HG03432 (cell line): Measurements from ENCODE around the gene SYCP2L.
"Not testable (repeated sequence)": the region's sequence is repeated elsewhere in the genome, so short reads cannot be mapped to it uniquely, and the experiment has no call there.

ENCODE experiments used
- ATAC-seq: cut with Tn5 transposase; IDR thresholded peaks from one replicate; pipeline ENCODE4 v1.9.1; 2021; ENCODE audit warnings: mild to moderate bottlenecking, moderate library complexity; ENCODE audit not compliant: unreplicated experiment

Gene SYCP2L

DNA sequence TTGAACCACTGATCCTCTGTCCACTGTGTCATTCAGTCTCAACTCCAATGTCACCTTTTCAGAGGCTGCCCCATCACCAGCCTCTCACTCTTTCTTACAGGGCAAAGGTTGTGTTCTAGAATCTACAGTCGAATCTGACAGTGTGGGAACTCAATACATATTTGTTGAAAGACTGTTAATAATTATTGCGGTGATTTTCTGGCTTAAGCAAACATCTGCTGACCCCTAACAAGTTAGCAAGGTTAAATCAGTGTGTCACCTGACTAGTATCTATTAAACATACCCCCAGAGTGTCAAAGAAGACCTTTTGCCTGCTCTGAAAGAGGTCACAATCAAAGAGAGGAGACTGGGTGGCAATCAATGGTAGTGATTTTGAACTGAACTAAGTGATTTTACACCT, 115.3 kb downstream of the SYCP2L start:
- ATAC-seq, result no peak

GRCh38 chr6:11003297-11003696, 116.4 kb downstream of the SYCP2L start:
- not testable (repeated sequence) for ATAC-seq

DNA sequence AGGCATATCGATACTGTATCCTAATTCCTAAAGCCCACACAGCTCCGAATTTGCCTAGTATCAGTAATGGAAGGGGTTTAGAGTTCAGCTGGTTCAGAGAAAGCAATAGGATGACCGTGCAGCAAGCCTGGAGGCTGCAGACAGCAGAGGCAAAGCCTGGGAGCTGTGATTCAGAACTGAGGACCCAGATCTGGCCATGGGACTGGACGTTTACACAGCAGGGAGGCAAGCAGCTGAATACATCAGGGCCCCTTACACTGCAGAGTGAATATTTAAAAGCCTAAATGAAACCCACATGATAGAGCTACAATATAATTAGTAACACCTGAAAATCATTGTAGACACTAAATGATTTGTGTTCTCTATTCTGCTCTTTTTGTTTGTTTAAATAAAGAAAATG, 119.2 kb downstream of the SYCP2L start:
- ATAC-seq, result no peak

DNA sequence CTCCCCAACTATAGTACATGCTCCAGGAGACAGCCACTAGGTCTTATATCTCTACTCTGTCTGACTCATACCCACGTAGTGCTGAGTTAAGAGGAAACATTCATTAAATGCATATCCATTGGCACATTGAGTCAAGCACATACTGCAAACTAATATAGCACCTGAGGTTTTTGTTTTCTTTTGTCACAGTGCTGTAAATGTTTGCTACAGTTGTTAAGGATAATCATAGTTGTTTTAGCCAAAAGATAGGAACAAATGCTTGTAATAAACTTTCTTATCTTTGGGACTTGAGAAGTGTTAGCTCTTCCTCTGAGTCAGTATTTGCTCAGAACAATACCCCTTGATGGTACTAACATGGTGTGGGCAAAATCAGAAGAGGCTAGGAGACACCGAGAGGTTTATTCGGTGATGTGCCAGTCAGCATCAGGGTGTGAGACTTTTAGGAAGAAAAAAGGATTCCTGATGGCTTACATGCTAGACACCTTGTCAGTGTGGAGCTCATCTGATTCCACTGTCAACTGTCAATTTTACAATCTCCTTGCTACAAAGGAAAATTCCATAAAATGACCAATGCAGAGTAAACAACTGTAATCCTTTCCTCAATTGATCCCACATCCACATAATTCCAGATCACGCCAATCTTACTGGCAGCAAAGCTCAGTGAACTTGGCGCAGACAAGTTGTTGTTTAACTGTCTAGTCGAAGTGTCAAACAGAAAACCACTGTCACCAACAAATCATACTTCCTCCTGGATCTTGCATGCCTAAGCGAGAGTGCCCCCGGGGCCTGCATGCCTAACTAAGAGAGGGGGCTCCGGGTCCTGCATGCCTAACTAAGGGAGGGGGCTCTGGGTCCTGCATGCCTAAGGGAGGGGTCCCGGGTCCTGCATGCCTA, 121.1 kb downstream of the SYCP2L start:
- ATAC-seq, result no peak

- ATAC-seq, result no peak
Measured at GRCh38 chr6:11008821-11009220, 122.0 kb downstream of the SYCP2L start.

- no peak for ATAC-seq
Measured at GRCh38 chr6:11009353-11009752, 122.5 kb downstream of the SYCP2L start.

GRCh38 chr6:11011787-11012234, 125.0 kb downstream of the SYCP2L start:
- no peak for ATAC-seq

GRCh38 chr6:11012295-11012754, 125.5 kb downstream of the SYCP2L start:
- no peak for ATAC-seq

GRCh38 chr6:11012976-11013720, 126.3 kb downstream of the SYCP2L start:
- no peak for ATAC-seq

GRCh38 chr6:11013721-11014070, 126.8 kb downstream of the SYCP2L start:
- ATAC-seq, result no peak

DNA sequence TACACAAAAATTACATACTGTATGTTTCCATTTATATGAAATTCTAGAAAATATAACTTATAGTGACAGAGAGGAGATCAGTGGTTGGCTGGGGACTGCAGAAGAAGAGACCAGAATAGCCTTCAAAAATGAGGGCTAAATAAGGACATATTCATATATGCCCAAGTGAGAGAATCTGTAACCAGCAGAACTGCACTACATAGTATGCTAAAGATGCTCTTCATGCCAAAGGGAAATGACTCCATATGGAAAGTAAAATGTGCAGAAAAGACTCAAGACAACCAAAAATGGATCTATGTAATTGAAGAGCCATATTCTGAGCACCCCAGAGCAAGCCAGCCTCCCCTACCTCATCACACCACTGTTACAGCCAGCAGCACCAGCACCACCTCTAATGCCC, 128.2 kb downstream of the SYCP2L start:
- ATAC-seq, result no peak

DNA sequence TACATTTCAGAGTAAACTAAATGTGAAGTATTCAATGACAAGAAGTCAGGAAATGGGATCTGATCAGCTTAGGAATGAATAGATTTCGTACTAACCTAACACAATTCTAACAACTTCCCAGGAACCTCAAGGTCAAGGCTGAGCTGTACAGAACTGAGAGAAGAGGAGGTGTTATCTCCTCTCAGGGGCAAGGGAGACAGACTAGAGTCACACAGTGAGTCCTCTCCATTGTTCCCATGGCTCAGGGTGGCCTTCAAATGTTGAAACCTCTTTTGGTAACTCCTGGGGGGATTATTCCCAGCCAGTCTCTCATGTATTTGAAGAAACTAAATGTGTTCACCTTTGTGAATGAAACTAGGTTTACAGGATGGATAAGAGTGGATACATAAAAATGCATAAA, 129.6 kb downstream of the SYCP2L start:
- no peak for ATAC-seq

- ATAC-seq, result no peak
Measured at GRCh38 chr6:11017090-11017489, 130.2 kb downstream of the SYCP2L start.

DNA sequence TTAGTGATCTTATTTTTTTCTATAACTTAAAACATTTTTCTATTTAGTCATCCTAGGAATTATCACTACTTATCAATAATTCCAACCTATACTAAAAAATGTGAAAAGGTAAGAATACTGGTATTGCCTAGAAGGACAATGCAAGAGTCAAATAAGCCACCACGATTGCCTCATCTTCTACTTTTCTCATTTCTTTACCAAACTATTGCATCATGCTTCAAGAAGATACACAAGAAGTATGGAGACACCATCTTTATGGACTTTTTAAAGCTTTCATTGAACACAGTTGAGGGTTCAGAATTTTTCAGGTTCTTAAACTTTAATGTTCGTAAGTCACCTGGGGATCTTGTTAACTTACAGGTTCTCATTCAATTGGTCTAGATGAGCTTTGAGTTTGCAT, 131.4 kb downstream of the SYCP2L start:
- no peak for ATAC-seq

DNA sequence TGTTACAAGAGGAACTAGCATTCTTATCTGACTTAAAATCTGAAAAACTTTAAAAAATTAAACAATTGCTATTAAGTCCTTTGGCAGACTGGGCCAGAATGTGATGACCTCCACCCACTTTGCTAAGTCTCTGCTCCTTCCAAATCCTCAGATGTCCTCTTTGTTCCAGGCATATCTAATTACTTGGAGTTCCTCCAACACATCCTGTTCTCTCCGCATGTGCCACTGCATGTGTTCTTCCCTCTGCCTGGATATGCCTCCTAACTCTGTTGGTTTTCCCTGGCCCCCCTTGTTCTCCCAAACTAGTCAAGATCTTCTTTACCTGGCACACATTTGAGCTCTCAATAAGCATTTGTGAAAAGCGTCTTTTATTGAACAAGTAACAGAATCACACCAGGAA, 134.2 kb downstream of the SYCP2L start:
- no peak for ATAC-seq

DNA sequence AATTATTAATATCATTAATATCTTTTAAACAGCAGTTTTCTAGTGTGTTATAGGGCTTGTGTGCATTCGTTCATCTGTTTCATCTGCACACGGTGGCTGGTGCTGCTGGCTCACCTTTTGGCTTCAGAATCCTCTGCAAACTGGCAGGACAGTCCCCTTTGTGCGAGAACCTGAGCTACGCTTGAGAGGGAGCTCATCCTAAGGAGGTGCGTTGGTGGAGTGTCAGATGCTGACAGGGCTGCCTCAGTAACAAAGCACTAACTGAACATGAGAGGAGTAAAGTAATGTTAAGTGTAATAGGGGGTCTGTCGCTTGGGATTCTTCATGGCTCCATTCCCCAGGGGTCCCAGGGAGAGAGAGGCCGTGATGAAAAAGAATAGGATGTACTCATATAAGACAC, 134.9 kb downstream of the SYCP2L start:
- no peak for ATAC-seq

DNA sequence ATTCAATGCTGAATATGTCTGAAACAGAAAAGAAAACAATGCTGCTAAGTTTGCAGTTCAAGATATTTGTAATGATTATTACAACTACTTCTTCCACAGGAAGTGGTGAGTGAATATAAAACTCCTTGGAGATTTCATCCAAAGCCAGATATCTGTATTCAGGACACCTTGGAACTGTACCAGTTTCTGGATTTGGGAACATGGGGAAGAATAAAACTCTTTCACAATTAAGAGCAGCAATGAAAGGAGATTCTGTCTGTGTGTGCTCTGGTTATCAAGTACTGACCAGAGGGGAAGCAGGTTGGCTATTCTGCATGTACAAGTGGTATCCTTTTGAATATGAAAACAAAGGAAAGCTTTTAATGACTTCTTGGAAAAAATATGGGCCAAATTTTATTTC, 136.2 kb downstream of the SYCP2L start:
- no peak for ATAC-seq
